ENCODE data around the gene PRR36. TPM values are rescaled to one million over a fixed set of nuclear protein-coding genes. Genes with fewer than 3 reads are reported as not detected.
"Not testable (repeated sequence)": the region's sequence is repeated elsewhere in the genome, so short reads cannot be mapped to it uniquely, and the experiment has no call there.

PRR36 gene
- total RNA-seq, 2 experiments from 2014 or later: 0.14 to 0.19 TPM

- intact Hi-C loops (cut with micrococcal nuclease); DNase-seq; H3K36me3 Mint-ChIP-seq; H3K27ac Mint-ChIP-seq; H3K9me3 Mint-ChIP-seq: not testable (repeated sequence)
- H3K4me3 Mint-ChIP-seq: peak overlapping the region; percentile 37
- peaks cover 23% of the 10 kb centered on the region for H3K27me3 Mint-ChIP-seq
- POLR2A ChIA-PET: interaction anchor here (0.7 to 1.6 kb wide), 3 partner anchors 15 to 26 kb away, joined by 3 to 6 read pairs (median 3); partner anchors contain the start of gene TIMM44
- peaks cover 32% of the 10 kb centered on the region for H3K4me1 Mint-ChIP-seq (ENCODE audit: low read depth)
- CTCF ChIA-PET: interaction anchor here (0.9 to 4.0 kb wide), 6 partner anchors 11 to 232 kb away, joined by 3 to 18 read pairs (median 3); partner anchors contain the start of genes MAP2K7 and TIMM44
Observed at GRCh38 chr19:7918062-7918614, 43.9 kb upstream of the PRR36 start.

GRCh38 chr19:7917267-7918061 is 43.3 kb upstream of the PRR36 start:
- peaks cover 32% of the 10 kb centered on the region for H3K4me1 Mint-ChIP-seq (ENCODE audit: low read depth)
- ChIA-PET CTCF (interaction anchor here (0.9 to 4.0 kb wide), 7 partner anchors 14 to 349 kb away, joined by 3 to 18 read pairs (median 3); partner anchors contain the start of genes MAP2K7 and TIMM44), POLR2A (interaction anchor here (0.7 to 1.6 kb wide), 3 partner anchors 14 to 27 kb away, joined by 3 to 6 read pairs (median 3); partner anchors contain the start of gene TIMM44)
- no peak overlapping the region for H3K27ac Mint-ChIP-seq
- peaks cover 9% of the 10 kb centered on the region for H3K36me3 Mint-ChIP-seq
- peak; percentile 70 for DNase-seq
- H3K9me3 Mint-ChIP-seq: no peaks in the 10 kb centered on the region
- peaks cover 23% of the 10 kb centered on the region for H3K27me3 Mint-ChIP-seq
- intact Hi-C loops (cut with micrococcal nuclease): no loop called here
- H3K4me3 Mint-ChIP-seq: peak overlapping the region; percentile 69

GRCh38 chr19:7916955-7917266 is 42.7 kb upstream of the PRR36 start:
- peaks cover 9% of the 10 kb centered on the region for H3K36me3 Mint-ChIP-seq

GRCh38 chr19:7916103-7916954 is 42.1 kb upstream of the PRR36 start:
- ChIA-PET CTCF (interaction anchor here (0.6 to 4.0 kb wide), 6 partner anchors 13 to 347 kb away, joined by 3 to 18 read pairs (median 4); partner anchors contain the start of genes MAP2K7 and TIMM44), POLR2A (interaction anchor here (1.0 to 1.6 kb wide), 3 partner anchors 12 to 47 kb away, joined by 3 to 6 read pairs (median 3); partner anchors contain the start of genes MAP2K7 and TIMM44)
- no peak overlapping the region for H3K27ac Mint-ChIP-seq

More at GRCh38 chr19:7916955-7917266, 42.7 kb upstream of the PRR36 start:
- CTCF ChIA-PET: interaction anchor here (1.0 to 4.0 kb wide), 4 partner anchors 13 to 348 kb away, joined by 3 to 18 read pairs (median 8); partner anchors contain the start of genes MAP2K7 and TIMM44
- H3K4me3 Mint-ChIP-seq: peak overlapping the region; percentile 69
- intact Hi-C loops (cut with micrococcal nuclease): no loop called here
- peaks cover 28% of the 10 kb centered on the region for H3K4me1 Mint-ChIP-seq (ENCODE audit: low read depth)
- no peak for DNase-seq
- POLR2A ChIA-PET: interaction anchor here (1.6 kb wide), 1 partner anchor 27 kb away, joined by 6 read pairs; the partner anchor contains the start of gene TIMM44
- peak overlapping the region; percentile 9 for H3K27ac Mint-ChIP-seq
- H3K9me3 Mint-ChIP-seq: no peaks in the 10 kb centered on the region
- H3K27me3 Mint-ChIP-seq: peaks cover 23% of the 10 kb centered on the region

GRCh38 chr19:7915250-7916102 is 41.3 kb upstream of the PRR36 start:
- CTCF ChIA-PET: interaction anchor here (0.6 to 4.0 kb wide), 4 partner anchors 12 to 48 kb away, joined by 4 to 18 read pairs (median 8); partner anchors contain the start of genes MAP2K7 and TIMM44
- intact Hi-C loops (cut with micrococcal nuclease): no loop called here
- peak overlapping the region; percentile 46 for H3K4me3 Mint-ChIP-seq

More at GRCh38 chr19:7916103-7916954, 42.1 kb upstream of the PRR36 start:
- Mint-ChIP-seq H3K4me3 (peak overlapping the region; percentile 69), H3K36me3 (peaks cover 13% of the 10 kb centered on the region), H3K4me1 (ENCODE audit: low read depth) (peaks cover 26% of the 10 kb centered on the region), H3K27me3 (peaks cover 23% of the 10 kb centered on the region), H3K9me3 (no peaks in the 10 kb centered on the region)
- peak; percentile 74 for DNase-seq
- intact Hi-C loops (cut with micrococcal nuclease): no loop called here

GRCh38 chr19:7914598-7915045 is 40.4 kb upstream of the PRR36 start, which contains the start of gene TGFBR3L:
Gene TGFBR3L (plus strand): TSS chr19:7914830.
- intact Hi-C loops (cut with micrococcal nuclease): no loop called here
- H3K36me3 Mint-ChIP-seq: peaks cover 19% of the 10 kb centered on the region
- no peaks in the 10 kb centered on the region for H3K9me3 Mint-ChIP-seq
- ChIA-PET CTCF (no interaction called here), POLR2A (no interaction called here)
- no peak for DNase-seq
- peaks cover 15% of the 10 kb centered on the region for H3K4me1 Mint-ChIP-seq (ENCODE audit: low read depth)
- H3K27me3 Mint-ChIP-seq: peaks cover 21% of the 10 kb centered on the region
- H3K27ac Mint-ChIP-seq: no peak within 1 kb of the TSS
- peak within 1 kb of the TSS; percentile 46 for H3K4me3 Mint-ChIP-seq

More at GRCh38 chr19:7915250-7916102, 41.3 kb upstream of the PRR36 start:
- Mint-ChIP-seq H3K27me3 (peaks cover 23% of the 10 kb centered on the region), H3K27ac (no peak overlapping the region), H3K4me1 (ENCODE audit: low read depth) (peaks cover 20% of the 10 kb centered on the region), H3K9me3 (no peaks in the 10 kb centered on the region), H3K36me3 (peaks cover 18% of the 10 kb centered on the region)
- DNase-seq: no peak
- POLR2A ChIA-PET: interaction anchor here (1.0 to 1.1 kb wide), 2 partner anchors 12 to 47 kb away, joined by 3 read pairs; partner anchors contain the start of gene MAP2K7

- peaks cover 19% of the 10 kb centered on the region for H3K36me3 Mint-ChIP-seq
- H3K27ac Mint-ChIP-seq: no peak overlapping the region
- H3K4me3 Mint-ChIP-seq: no peak overlapping the region
- ChIA-PET CTCF (no interaction called here), POLR2A (no interaction called here)
- no peaks in the 10 kb centered on the region for H3K9me3 Mint-ChIP-seq
- intact Hi-C loops (cut with micrococcal nuclease): no loop called here
- H3K27me3 Mint-ChIP-seq: peaks cover 20% of the 10 kb centered on the region
- peaks cover 13% of the 10 kb centered on the region for H3K4me1 Mint-ChIP-seq (ENCODE audit: low read depth)
- DNase-seq: no peak
Observed at GRCh38 chr19:7914099-7914498, 39.9 kb upstream of the PRR36 start.

- Mint-ChIP-seq H3K27me3 (peaks cover 20% of the 10 kb centered on the region), H3K36me3 (peaks cover 19% of the 10 kb centered on the region), H3K27ac (no peak overlapping the region), H3K9me3 (no peaks in the 10 kb centered on the region), H3K4me1 (ENCODE audit: low read depth) (peaks cover 13% of the 10 kb centered on the region), H3K4me3 (no peak overlapping the region)
- ChIA-PET POLR2A (no interaction called here), CTCF (no interaction called here)
- DNase-seq: no peak
- intact Hi-C loops (cut with micrococcal nuclease): no loop called here
Observed at GRCh38 chr19:7913652-7914051, 39.5 kb upstream of the PRR36 start.

- DNase-seq: no peak
- peaks cover 19% of the 10 kb centered on the region for H3K36me3 Mint-ChIP-seq
- no peak overlapping the region for H3K4me3 Mint-ChIP-seq
- H3K27ac Mint-ChIP-seq: no peak overlapping the region
- intact Hi-C loops (cut with micrococcal nuclease): no loop called here
- H3K4me1 Mint-ChIP-seq (ENCODE audit: low read depth): peaks cover 11% of the 10 kb centered on the region
- peaks cover 18% of the 10 kb centered on the region for H3K27me3 Mint-ChIP-seq
- no peaks in the 10 kb centered on the region for H3K9me3 Mint-ChIP-seq
- ChIA-PET POLR2A (no interaction called here), CTCF (no interaction called here)
Observed at GRCh38 chr19:7912697-7913564, 38.7 kb upstream of the PRR36 start.

- peaks cover 19% of the 10 kb centered on the region for H3K36me3 Mint-ChIP-seq
- POLR2A ChIA-PET: no interaction called here
- intact Hi-C loops (cut with micrococcal nuclease): no loop called here
Observed at GRCh38 chr19:7912144-7912696, 38.0 kb upstream of the PRR36 start.

More at GRCh38 chr19:7912144-7912696, 38.0 kb upstream of the PRR36 start:
- Mint-ChIP-seq H3K9me3 (no peaks in the 10 kb centered on the region), H3K27me3 (peaks cover 17% of the 10 kb centered on the region), H3K4me3 (no peak overlapping the region), H3K4me1 (ENCODE audit: low read depth) (peaks cover 9% of the 10 kb centered on the region), H3K27ac (no peak overlapping the region)
- no peak for DNase-seq
- CTCF ChIA-PET: no interaction called here

Data from activated CD4-positive, alpha-beta memory T cell treated with anti-CD3 and anti-CD28 coated beads for 36 hours (primary cell).